Measurements from ENCODE around the gene KLC4.

GRCh38 chr6:43021270-43022047 is 38.0 kb upstream of the KLC4 start, which contains the start of gene RRP36:
- TF ChIP-seq CTCF (IDR thresholded peaks at IDR 0.05; ENCODE audit: low read depth, low read length) (no peak), EZH2phosphoT487 (IDR thresholded peaks at IDR 0.05; ENCODE audit: low read depth) (no peak)

Measured in OCI-LY3 (cell line).